Stomach (tissue), 9 donors: ENCODE measurements around the gene SLC13A3. TPM values are rescaled to one million over a fixed set of nuclear protein-coding genes. Genes with fewer than 3 reads are reported as not detected.
A peak's percentile ranks its signal among the peaks of the same experiment; 100 is the strongest.

Experiments
- DNase-seq, 2 donors: peaks; one replicate each; pipeline versions ENCODE4 v3.0.0 to v3.0.0-alpha.2; 2013 to 2019
- H3K27ac ChIP-seq, 5 donors: fragments of 200-600 bp in 4 of 5; sonication (generic) in 4 of 5; one replicate each; pipeline ENCODE4 v1.5.1; 2013 to 2019; ENCODE audit warnings: mild to moderate bottlenecking in 1 of 5, moderate library complexity in 1 of 5
- H3K27me3 ChIP-seq, 3 donors: fragments of 200-600 bp; sonication (generic); one replicate each; pipeline ENCODE4 v1.5.1; 2017 to 2019; ENCODE audit warnings: mixed run types in 1 of 3
- H3K36me3 ChIP-seq, 4 donors: fragments of 200-600 bp; sonication (generic); 1 replicate in 3 of 4; 2 replicates in 1 of 4; pipeline ENCODE4 v1.5.1; 2016 to 2019
- H3K4me1 ChIP-seq, 4 donors: fragments of 200-600 bp; sonication (generic); one replicate each; pipeline ENCODE4 v1.5.1; 2016 to 2019
- H3K4me3 ChIP-seq, 4 donors: fragments of 200-600 bp; sonication (generic) in 3 of 4; one replicate each; pipeline ENCODE4 v1.5.1; 2016 to 2019; ENCODE audit warnings: mild to moderate bottlenecking in 1 of 4
- H3K9me3 ChIP-seq, 4 donors: fragments of 200-600 bp; sonication (generic); one replicate each; pipeline ENCODE4 v1.5.1; 2016 to 2019
- EP300 ChIP-seq: sonication (generic); formaldehyde crosslinking; IDR thresholded peaks from one replicate; pipeline ENCODE4 v1.6.1; 2017; ENCODE audit warnings: antibody characterized with exemption
- POLR2A ChIP-seq, 4 donors: fragments of 450-650 bp; IDR thresholded peaks; one replicate each; pipeline ENCODE4 v1.6.1; 2016; ENCODE audit warnings: antibody characterized with exemption in 4 of 4, control low read depth in 2 of 4, mild to moderate bottlenecking in 1 of 4, moderate library complexity in 1 of 4
- POLR2AphosphoS5 ChIP-seq, 3 donors: sonication (generic); formaldehyde crosslinking; IDR thresholded peaks; one replicate each; pipeline ENCODE4 v1.6.1; 2016; ENCODE audit warnings: antibody characterized with exemption in 3 of 3
- WGBS, 5 donors: extraction: QIAGEN DNeasy Blood & Tissue Kit in 3 of 5; methylation state at CpG; one replicate each; pipeline versions ENCODE4 v1.1.5 to v1.1.7; 2013 to 2018; 5-methylcytosine and 5-hydroxymethylcytosine counted together
- intact Hi-C: fragments of 100-400 bp; cut with DNase I; formaldehyde crosslinking; loops from one replicate; pipeline ENCODE4 v1.15.1; 2023; ENCODE audit warnings: low total_unique reads
- polyA plus RNA-seq, 3 donors: library from polyadenylated mRNA; stranded (reverse); fragments of 200-250 nt; gene quantifications; one replicate each; pipeline ENCODE4 v1.2.3, GENCODE V29; 2013
- total RNA-seq, 5 donors: library from RNA; depleted of rRNA; stranded (reverse); fragments of >200 nt; gene quantifications; one replicate each; pipeline versions ENCODE4 v1.1.0 to v1.2.3, GENCODE V29; 2014 to 2016
- TF ChIP-seq, protein P1 (sequence below), 7 experiments: fragments of 450-650 bp in 4 of 7; fragments of 200-600 bp in 3 of 7; sonication (generic) in 3 of 7; IDR thresholded peaks; one replicate each; pipeline ENCODE4 v1.5.1; 2016 to 2019; ENCODE audit warnings: antibody characterized with exemption in 7 of 7, control low read depth in 2 of 7, mild to moderate bottlenecking in 1 of 7
- donor health status: healthy with polysubstance abuse.
- donor health status: Bipolar disorder and iron deficiency.
- donor health status: healthy.

The SLC13A3 gene
- total and polyA plus RNA-seq, 8 donors: 0.61 to 6.6 (median 1.4) TPM; not detected in 2

- peaks cover 0 to 9% (median 0%) of the 10 kb centered on the region in 4 donors for H3K36me3 ChIP-seq
- H3K27me3 ChIP-seq: no peaks in the 10 kb centered on the region
- TF ChIP-seq, protein P1, sequence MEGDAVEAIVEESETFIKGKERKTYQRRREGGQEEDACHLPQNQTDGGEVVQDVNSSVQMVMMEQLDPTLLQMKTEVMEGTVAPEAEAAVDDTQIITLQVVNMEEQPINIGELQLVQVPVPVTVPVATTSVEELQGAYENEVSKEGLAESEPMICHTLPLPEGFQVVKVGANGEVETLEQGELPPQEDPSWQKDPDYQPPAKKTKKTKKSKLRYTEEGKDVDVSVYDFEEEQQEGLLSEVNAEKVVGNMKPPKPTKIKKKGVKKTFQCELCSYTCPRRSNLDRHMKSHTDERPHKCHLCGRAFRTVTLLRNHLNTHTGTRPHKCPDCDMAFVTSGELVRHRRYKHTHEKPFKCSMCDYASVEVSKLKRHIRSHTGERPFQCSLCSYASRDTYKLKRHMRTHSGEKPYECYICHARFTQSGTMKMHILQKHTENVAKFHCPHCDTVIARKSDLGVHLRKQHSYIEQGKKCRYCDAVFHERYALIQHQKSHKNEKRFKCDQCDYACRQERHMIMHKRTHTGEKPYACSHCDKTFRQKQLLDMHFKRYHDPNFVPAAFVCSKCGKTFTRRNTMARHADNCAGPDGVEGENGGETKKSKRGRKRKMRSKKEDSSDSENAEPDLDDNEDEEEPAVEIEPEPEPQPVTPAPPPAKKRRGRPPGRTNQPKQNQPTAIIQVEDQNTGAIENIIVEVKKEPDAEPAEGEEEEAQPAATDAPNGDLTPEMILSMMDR (IDR thresholded peaks at IDR 0.05): no peak
- TF ChIP-seq POLR2A (IDR thresholded peaks at IDR 0.05): no peak
- no peak for TF ChIP-seq POLR2AphosphoS5 (IDR thresholded peaks at IDR 0.05)
- TF ChIP-seq EP300: no peak
- intact Hi-C loops: no loop called here
- H3K9me3 ChIP-seq: peaks cover 0 to 26% (median 13%) of the 10 kb centered on the region in 4 donors
- no peaks in the 10 kb centered on the region for H3K4me1 ChIP-seq
- WGBS, 5 donors: 94 to 100% (median 97%) methylated on average over 4 to 5 of the region's 5 CpGs
- no peak overlapping the region for H3K4me3 ChIP-seq
- H3K27ac ChIP-seq: no peak overlapping the region
- no peak for DNase-seq
These were observed 21.4 kb upstream of the SLC13A3 start for GRCh38 chr20:46672543-46673148.

GRCh38 chr20:46671866-46672542 is 20.7 kb upstream of the SLC13A3 start:
- 93 to 100% (median 96%) methylated on average over 2 to 3 of the region's 3 CpGs for WGBS, 5 donors
- Histone ChIP-seq H3K27ac (no peak overlapping the region), H3K27me3 (no peaks in the 10 kb centered on the region), H3K4me3 (no peak overlapping the region), H3K4me1 (no peaks in the 10 kb centered on the region), H3K9me3 (peaks cover 0 to 26% (median 13%) of the 10 kb centered on the region in 4 donors), H3K36me3 (peaks cover 0 to 9% (median 0%) of the 10 kb centered on the region in 4 donors)
- DNase-seq: no peak
- no peak for TF ChIP-seq POLR2A (IDR thresholded peaks at IDR 0.05)
- intact Hi-C loops: no loop called here

DNA sequence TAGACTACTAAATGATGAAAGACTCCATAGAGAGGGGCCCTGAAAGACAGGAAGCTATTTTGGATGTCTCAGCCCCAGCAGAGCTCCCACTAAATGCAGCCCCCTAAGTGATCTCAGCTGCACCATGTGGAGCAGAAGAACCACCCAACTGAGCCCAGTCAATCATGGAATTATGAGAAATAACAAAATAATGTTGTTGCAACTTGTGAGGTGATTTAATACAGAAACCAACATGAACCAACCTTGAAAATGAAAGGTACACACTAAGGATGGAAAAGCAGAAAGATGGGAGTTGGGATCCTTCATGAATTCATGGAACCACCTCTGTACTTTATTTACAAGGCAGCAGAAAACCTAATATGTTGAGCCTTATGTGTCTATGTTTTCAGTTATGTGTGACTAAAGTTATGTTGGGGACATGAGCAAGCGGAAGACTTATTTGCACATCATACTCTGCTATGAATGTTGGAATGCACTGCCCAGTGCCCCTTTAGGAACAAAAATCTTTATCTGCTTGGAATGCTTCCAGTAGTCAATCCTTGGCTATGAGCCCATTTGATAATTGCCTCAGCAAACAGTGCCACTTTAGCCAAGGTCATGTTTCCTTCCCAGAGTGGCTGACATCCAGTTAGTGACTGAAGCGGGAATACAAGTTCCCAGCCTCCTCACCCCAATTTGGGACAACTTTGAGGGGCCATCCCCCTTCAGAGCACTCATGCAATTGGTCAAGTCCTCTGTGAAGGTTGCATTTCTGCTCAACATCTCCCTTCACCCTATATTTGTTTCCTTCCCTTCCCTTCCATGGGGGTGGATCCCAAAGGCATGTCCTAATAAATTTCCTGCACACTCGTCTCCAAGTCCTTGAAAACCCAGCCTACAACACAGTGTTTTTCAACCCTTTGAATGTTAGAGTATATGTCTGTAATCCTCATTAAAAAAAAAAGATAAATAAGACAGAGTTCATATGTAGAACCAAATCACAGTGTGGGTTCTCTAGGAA is 19.6 kb upstream of the SLC13A3 start:
- WGBS, 5 donors: 39 to 65% (median 52%) methylated on average over 3 of the region's 3 CpGs

GRCh38 chr20:46670228-46670584 is 18.9 kb upstream of the SLC13A3 start:
- H3K4me1 ChIP-seq: no peaks in the 10 kb centered on the region
- H3K27ac ChIP-seq: no peak overlapping the region
- DNase-seq: no peak
- 81 to 92% (median 87%) methylated on average over 2 of the region's 2 CpGs for WGBS, 5 donors
- H3K36me3 ChIP-seq: peaks cover 0 to 9% (median 0%) of the 10 kb centered on the region in 4 donors
- no peak overlapping the region for H3K4me3 ChIP-seq
- no peaks in the 10 kb centered on the region for H3K27me3 ChIP-seq
- peaks cover 0 to 26% (median 13%) of the 10 kb centered on the region in 4 donors for H3K9me3 ChIP-seq
- intact Hi-C loops: no loop called here
- TF ChIP-seq, protein P1 (IDR thresholded peaks at IDR 0.05): no peak
- no peak for TF ChIP-seq POLR2AphosphoS5 (IDR thresholded peaks at IDR 0.05)
- no peak for TF ChIP-seq EP300
- TF ChIP-seq POLR2A (IDR thresholded peaks at IDR 0.05): no peak

More for the DNA sequence above, 19.6 kb upstream of the SLC13A3 start:
- no peaks in the 10 kb centered on the region for H3K27me3 ChIP-seq
- DNase-seq: peak in 1 of 2 donors; percentile 49
- intact Hi-C loops: no loop called here
- peaks cover 0 to 26% (median 13%) of the 10 kb centered on the region in 4 donors for H3K9me3 ChIP-seq
- H3K4me1 ChIP-seq: no peaks in the 10 kb centered on the region
- peaks cover 0 to 9% (median 0%) of the 10 kb centered on the region in 4 donors for H3K36me3 ChIP-seq
- no peak for TF ChIP-seq EP300
- H3K27ac ChIP-seq: no peak overlapping the region
- no peak overlapping the region for H3K4me3 ChIP-seq
